LNCaP clone FGC (cell line): ENCODE measurements around the gene COPS3.
A peak's percentile ranks its signal among the peaks of the same experiment; 100 is the strongest.

Experiments
- DNase-seq: peaks from one replicate; pipeline ENCODE4 v3.0.0-alpha.2; 2011; ENCODE audit warnings: low read depth
- H3K4me3 ChIP-seq: 2 replicates; pipeline ENCODE4 v1.5.1; 2011; ENCODE audit warnings: mild to moderate bottlenecking, low read depth, low read length, control low read depth
- CTCF ChIP-seq: IDR thresholded peaks from 2 replicates; pipeline ENCODE4 v1.5.1; 2012; ENCODE audit warnings: mild to moderate bottlenecking; ENCODE audit not compliant: control insufficient read depth, insufficient read depth; ENCODE audit errors: extremely low read depth

Gene COPS3

GRCh38 chr17:17300624-17301568 is 19.9 kb upstream of the COPS3 start:
- TF ChIP-seq CTCF: no peak
- H3K4me3 ChIP-seq: no peak overlapping the region
- DNase-seq: no peak

GRCh38 chr17:17298108-17298507 is 17.1 kb upstream of the COPS3 start:
- TF ChIP-seq CTCF: no peak
- H3K4me3 ChIP-seq: no peak overlapping the region
- DNase-seq: no peak

- peak; percentile 46 for DNase-seq
- no peak for TF ChIP-seq CTCF
Observed at GRCh38 chr17:17297217-17297616, 16.2 kb upstream of the COPS3 start.

GRCh38 chr17:17295141-17295540 is 14.1 kb upstream of the COPS3 start:
- TF ChIP-seq CTCF: no peak
- no peak overlapping the region for H3K4me3 ChIP-seq
- DNase-seq: no peak

More at GRCh38 chr17:17297217-17297616, 16.2 kb upstream of the COPS3 start:
- H3K4me3 ChIP-seq: no peak overlapping the region

GRCh38 chr17:17289701-17290100 is 8.7 kb upstream of the COPS3 start:
- DNase-seq: no peak
- TF ChIP-seq CTCF: no peak
- H3K4me3 ChIP-seq: no peak overlapping the region

GRCh38 chr17:17289086-17289485 is 8.0 kb upstream of the COPS3 start:
- no peak overlapping the region for H3K4me3 ChIP-seq
- no peak for TF ChIP-seq CTCF
- no peak for DNase-seq
